ENCODE results near the gene MAP6. TPM values are rescaled to one million over a fixed set of nuclear protein-coding genes. Genes with fewer than 3 reads are reported as not detected.

The MAP6 gene
- total and polyA plus RNA-seq, 5 donors = 3.8 to 8.9 (median 6.3) TPM

Other genes starting within 250 kb of the MAP6 start
- 1 to 10 TPM in 1 of 4 donors, under 1 TPM in 3; 0.46 to 1.5 (median 0.67) TPM for gene KLHL35, start 235.8 kb downstream of the MAP6 start, total RNA-seq
- gene KLHL35, start 235.8 kb downstream of the MAP6 start, polyA plus RNA-seq = 0.66 TPM
- gene GDPD5, start 143.1 kb downstream of the MAP6 start, total RNA-seq = 1 to 10 TPM; 5.3 to 8.2 (median 6.8) TPM
- 8.5 TPM for gene GDPD5, start 143.1 kb downstream of the MAP6 start, polyA plus RNA-seq
- gene SERPINH1, start 106.8 kb downstream of the MAP6 start, total RNA-seq = 100 to 1,000 TPM in 1 of 4 donors, 10 to 100 TPM in 3; 50.5 to 109 (median 72.7) TPM
- 53.2 TPM for gene SERPINH1, start 106.8 kb downstream of the MAP6 start, polyA plus RNA-seq
- under 1 TPM in 1 of 4 donors, not detected in 3; 0.17 TPM for gene MOGAT2, start 48.8 kb upstream of the MAP6 start, total RNA-seq
- 0.11 TPM for gene MOGAT2, start 48.8 kb upstream of the MAP6 start, polyA plus RNA-seq
- gene DGAT2, start 99.7 kb upstream of the MAP6 start, total RNA-seq = 10 to 100 TPM in 2 of 4 donors, 1 to 10 TPM in 2; 5.7 to 18.0 (median 10.4) TPM
- 23.4 TPM for gene DGAT2, start 99.7 kb upstream of the MAP6 start, polyA plus RNA-seq
- gene UVRAG, start 146.2 kb upstream of the MAP6 start, total RNA-seq = 10 to 100 TPM; 12.6 to 18.5 (median 14.0) TPM
- 5.5 TPM for gene UVRAG, start 146.2 kb upstream of the MAP6 start, polyA plus RNA-seq